ENCODE measurements around the gene NXPH1. TPM values are rescaled to one million over a fixed set of nuclear protein-coding genes. Genes with fewer than 3 reads are reported as not detected.

NXPH1 gene
- total RNA-seq, 1 donor from 2014 or later: not detected

- H3K4me3 ChIP-seq (ENCODE audit: low read depth, low read length): no peak overlapping the region
- no peak for FAIRE-seq
- DNase-seq (ENCODE audit: low read depth): no peak
- no peak for TF ChIP-seq CTCF (IDR thresholded peaks at IDR 0.05; ENCODE audit: insufficient read depth, low read length, severe bottlenecking)
- no peaks in the 10 kb centered on the region for H3K27me3 ChIP-seq (ENCODE audit: control insufficient read depth, insufficient read depth, low read length)
- H3K36me3 ChIP-seq (ENCODE audit: control insufficient read depth, insufficient read depth, low read length): no peaks in the 10 kb centered on the region
These were observed 152.2 kb downstream of the NXPH1 start for GRCh38 chr7:8585591-8585990.

- DNase-seq (ENCODE audit: low read depth) (no peak), FAIRE-seq (no peak)
- no peak for TF ChIP-seq CTCF (IDR thresholded peaks at IDR 0.05; ENCODE audit: insufficient read depth, low read length, severe bottlenecking)
- no peaks in the 10 kb centered on the region for H3K36me3 ChIP-seq (ENCODE audit: control insufficient read depth, insufficient read depth, low read length)
- H3K27me3 ChIP-seq (ENCODE audit: control insufficient read depth, insufficient read depth, low read length): no peaks in the 10 kb centered on the region
- no peak overlapping the region for H3K4me3 ChIP-seq (ENCODE audit: low read depth, low read length)
These were observed 156.8 kb downstream of the NXPH1 start for GRCh38 chr7:8590225-8590624.

GRCh38 chr7:8590791-8591190 lies 157.4 kb downstream of the NXPH1 start:
- no peak overlapping the region for H3K4me3 ChIP-seq (ENCODE audit: low read depth, low read length)
- no peak for TF ChIP-seq CTCF (IDR thresholded peaks at IDR 0.05; ENCODE audit: insufficient read depth, low read length, severe bottlenecking)
- H3K36me3 ChIP-seq (ENCODE audit: control insufficient read depth, insufficient read depth, low read length): no peaks in the 10 kb centered on the region
- FAIRE-seq: no peak
- DNase-seq (ENCODE audit: low read depth): no peak
- H3K27me3 ChIP-seq (ENCODE audit: control insufficient read depth, insufficient read depth, low read length): no peaks in the 10 kb centered on the region

- H3K27me3 ChIP-seq (ENCODE audit: control insufficient read depth, insufficient read depth, low read length): no peaks in the 10 kb centered on the region
These were observed 157.9 kb downstream of the NXPH1 start for GRCh38 chr7:8591289-8591688.

GRCh38 chr7:8592167-8592566 lies 158.8 kb downstream of the NXPH1 start:
- FAIRE-seq (no peak), DNase-seq (ENCODE audit: low read depth) (no peak)
- no peak overlapping the region for H3K4me3 ChIP-seq (ENCODE audit: low read depth, low read length)
- H3K27me3 ChIP-seq (ENCODE audit: control insufficient read depth, insufficient read depth, low read length): no peaks in the 10 kb centered on the region
- H3K36me3 ChIP-seq (ENCODE audit: control insufficient read depth, insufficient read depth, low read length): no peaks in the 10 kb centered on the region
- no peak for TF ChIP-seq CTCF (IDR thresholded peaks at IDR 0.05; ENCODE audit: insufficient read depth, low read length, severe bottlenecking)

More at GRCh38 chr7:8591289-8591688, 157.9 kb downstream of the NXPH1 start:
- no peak for TF ChIP-seq CTCF (IDR thresholded peaks at IDR 0.05; ENCODE audit: insufficient read depth, low read length, severe bottlenecking)
- no peak for FAIRE-seq
- DNase-seq (ENCODE audit: low read depth): no peak
- H3K36me3 ChIP-seq (ENCODE audit: control insufficient read depth, insufficient read depth, low read length): no peaks in the 10 kb centered on the region
- H3K4me3 ChIP-seq (ENCODE audit: low read depth, low read length): no peak overlapping the region

- Histone ChIP-seq H3K36me3 (ENCODE audit: control insufficient read depth, insufficient read depth, low read length) (no peaks in the 10 kb centered on the region), H3K27me3 (ENCODE audit: control insufficient read depth, insufficient read depth, low read length) (no peaks in the 10 kb centered on the region), H3K4me3 (ENCODE audit: low read depth, low read length) (no peak overlapping the region)
- DNase-seq (ENCODE audit: low read depth): no peak
- FAIRE-seq: no peak
- no peak for TF ChIP-seq CTCF (IDR thresholded peaks at IDR 0.05; ENCODE audit: insufficient read depth, low read length, severe bottlenecking)
These were observed 160.7 kb downstream of the NXPH1 start for GRCh38 chr7:8594115-8594514.

Data from bronchial epithelial cell (primary cell).